Right lobe of liver (tissue), 6 donors: ENCODE data around the gene SULT1C3. TPM values are rescaled to one million over a fixed set of nuclear protein-coding genes. Genes with fewer than 3 reads are reported as not detected.

ENCODE experiments used
- ATAC-seq, 4 donors: fragments of 200-7000 bp; cut with Tn5 transposase; one replicate each; pipeline ENCODE4 v1.9.1; 2020; ENCODE audit warnings: mild to moderate bottlenecking in 4 of 4, moderate library complexity in 4 of 4
- DNase-seq, 3 donors: peaks; one replicate each; pipeline ENCODE4 v3.0.0-alpha.2; 2020
- H3K27ac ChIP-seq, 3 donors: fragments of 200-600 bp; one replicate each; pipeline ENCODE4 v1.8.0; 2022
- H3K27me3 ChIP-seq, 2 donors: fragments of 200-600 bp; one replicate each; pipeline ENCODE4 v1.8.0; 2022
- H3K36me3 ChIP-seq, 4 donors: fragments of 200-600 bp; sonication (generic) in 1 of 4; one replicate each; pipeline versions ENCODE4 v1.5.1 to v1.8.0; 2017 to 2022; ENCODE audit warnings: control low read depth in 1 of 4
- H3K4me1 ChIP-seq, 4 donors: fragments of 200-600 bp; sonication (generic) in 1 of 4; one replicate each; pipeline versions ENCODE4 v1.5.1 to v1.8.0; 2017 to 2022; ENCODE audit warnings: control low read depth in 1 of 4
- H3K4me3 ChIP-seq, 3 donors: fragments of 200-600 bp; one replicate each; pipeline ENCODE4 v1.8.0; 2022
- H3K9me3 ChIP-seq, 4 donors: fragments of 200-600 bp; sonication (generic) in 1 of 4; one replicate each; pipeline versions ENCODE4 v1.5.1 to v1.8.0; 2017 to 2022; ENCODE audit warnings: control low read depth in 1 of 4
- CTCF ChIP-seq, 4 donors: fragments of 200-600 bp in 3 of 4; fragments of 450-650 bp in 1 of 4; IDR thresholded peaks; one replicate each; pipeline versions ENCODE4 v1.5.1 to v1.8.0; 2016 to 2022; ENCODE audit warnings: antibody characterized with exemption in 4 of 4, mild to moderate bottlenecking in 2 of 4
- POLR2A ChIP-seq: fragments of 450-650 bp; IDR thresholded peaks from one replicate; pipeline ENCODE4 v1.6.1; 2017; ENCODE audit warnings: antibody characterized with exemption, mild to moderate bottlenecking
- WGBS: methylation state at CpG from one replicate; pipeline ENCODE4 v1.1.6; 2018; ENCODE audit warnings: low coverage, low lambda C conversion rate; ENCODE audit not compliant: insufficient coverage; ENCODE audit errors: missing lambda C conversion rate; 5-methylcytosine and 5-hydroxymethylcytosine counted together
- intact Hi-C, 2 donors: fragments of 100-400 bp; cut with DNase I; formaldehyde crosslinking; loops; one replicate each; pipeline versions ENCODE4 v1.11.2 to v1.14.1; 2022
- long read RNA-seq: library from polyadenylated mRNA; unstranded; transcript quantifications from one replicate; pipeline ENCODE4 v2.0.0, GENCODE V29; 2019
- total RNA-seq, 6 experiments: library from RNA; depleted of rRNA in 2 of 6; stranded (reverse); fragments of >200 nt in 2 of 6; fragmentation: NEBNext Ultra II Directional in 3 of 6; extraction: Animal tissue kit (Norgen Biotek cat#: 25700) in 3 of 6; gene quantifications; one replicate each; pipeline versions ENCODE4 v1.1.0 to v1.2.4, GENCODE V29; 2016 to 2023
- donor health status: DM: no; HTN: yes; CAD: no.
- donor health status: DM: no; HTN: no; CAD: no.
- donor health status: DM: no; HTN: no; CAD: no.
- donor health status: DM: no; HTN: yes; CAD: no.
- donor health status: DM: no; HTN: yes; CAD: no.

Gene SULT1C3
- not detected for total RNA-seq
- long read RNA-seq, result 0 reads

GRCh38 chr2:108239786-108240185 is at the start of gene SULT1C3:
SULT1C3 (plus strand) TSS chr2:108239968; CDS start chr2:108247195, 7,227 bp downstream.
- Histone ChIP-seq H3K27me3 (no peaks in the 10 kb centered on the region), H3K36me3 (no peaks in the 10 kb centered on the region), H3K4me3 (no peak within 1 kb of the TSS), H3K27ac (no peak within 1 kb of the TSS), H3K4me1 (peaks cover 0 to 8% (median 0%) of the 10 kb centered on the region in 4 donors), H3K9me3 (no peaks in the 10 kb centered on the region)
- intact Hi-C loops, result no loop called here
- 46% methylated on average over 2 of the region's 2 CpGs for WGBS
- DNase-seq (no peak), ATAC-seq (no peak)
- TF ChIP-seq CTCF (IDR thresholded peaks at IDR 0.05) (no peak), POLR2A (no peak)

GRCh38 chr2:108193251-108193650 is 46.5 kb upstream of the SULT1C3 start:
- intact Hi-C loops, result no loop called here
- Histone ChIP-seq H3K4me1 (no peaks in the 10 kb centered on the region), H3K27me3 (no peaks in the 10 kb centered on the region), H3K36me3 (no peaks in the 10 kb centered on the region), H3K27ac (no peak overlapping the region), H3K9me3 (no peaks in the 10 kb centered on the region), H3K4me3 (no peak overlapping the region)
- ATAC-seq (no peak), DNase-seq (no peak)
- WGBS, result 47% methylated on average over 3 of the region's 3 CpGs
- no peak for TF ChIP-seq POLR2A
- TF ChIP-seq CTCF (IDR thresholded peaks at IDR 0.05), result no peak

GRCh38 chr2:108194409-108195132 is 45.2 kb upstream of the SULT1C3 start:
- no peak for TF ChIP-seq POLR2A
- peak; percentile 30 to 59 (median 52) for TF ChIP-seq CTCF (IDR thresholded peaks at IDR 0.05)
- 39% methylated on average over 7 of the region's 7 CpGs for WGBS
- no peaks in the 10 kb centered on the region for H3K36me3 ChIP-seq
- no peaks in the 10 kb centered on the region for H3K27me3 ChIP-seq
- no peaks in the 10 kb centered on the region for H3K9me3 ChIP-seq
- ATAC-seq (no peak), DNase-seq (no peak)
- intact Hi-C loops, result no loop called here
- no peak overlapping the region for H3K4me3 ChIP-seq
- no peaks in the 10 kb centered on the region for H3K4me1 ChIP-seq
- no peak overlapping the region for H3K27ac ChIP-seq

DNA sequence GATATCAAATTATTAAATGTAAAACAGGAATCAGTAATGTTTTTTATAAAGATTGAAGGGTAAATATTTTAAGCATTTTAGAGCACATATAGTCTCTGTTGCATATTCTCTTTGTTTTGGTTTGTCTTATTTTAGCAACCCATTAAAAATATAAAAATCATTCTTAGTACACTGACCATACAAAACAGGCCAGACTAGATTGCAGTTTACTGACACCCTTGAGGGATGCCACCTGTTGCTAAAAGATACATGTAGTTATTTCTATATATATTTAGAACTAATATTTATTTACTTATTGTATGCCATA is 44.7 kb upstream of the SULT1C3 start:
- no peak overlapping the region for H3K4me3 ChIP-seq
- no peaks in the 10 kb centered on the region for H3K27me3 ChIP-seq
- intact Hi-C loops, result no loop called here
- H3K27ac ChIP-seq, result no peak overlapping the region
- H3K36me3 ChIP-seq, result no peaks in the 10 kb centered on the region
- H3K4me1 ChIP-seq, result no peaks in the 10 kb centered on the region
- TF ChIP-seq CTCF (IDR thresholded peaks at IDR 0.05) (no peak), POLR2A (no peak)
- ATAC-seq, result no peak
- DNase-seq, result no peak
- no peaks in the 10 kb centered on the region for H3K9me3 ChIP-seq

DNA sequence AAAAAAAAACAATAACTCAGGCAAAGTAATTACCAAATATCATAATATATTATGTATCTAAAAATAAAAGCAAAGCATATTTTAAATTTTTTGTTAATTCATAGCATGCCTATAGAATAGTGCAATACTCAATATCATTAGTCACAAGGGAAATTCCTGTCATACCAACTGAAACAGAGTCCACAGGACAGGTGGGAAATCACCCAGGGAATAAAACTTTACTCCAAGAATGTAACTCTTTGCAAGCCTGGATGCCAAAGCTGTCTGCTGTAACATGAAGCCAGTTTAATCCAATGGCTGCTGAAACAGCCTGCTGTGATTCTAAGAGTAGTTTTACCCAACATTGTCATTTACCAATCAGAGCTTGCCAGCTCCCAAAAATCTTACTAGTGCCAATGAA is 40.0 kb upstream of the SULT1C3 start:
- no peaks in the 10 kb centered on the region for H3K36me3 ChIP-seq
- intact Hi-C loops, result no loop called here
- TF ChIP-seq POLR2A, result no peak
- TF ChIP-seq CTCF (IDR thresholded peaks at IDR 0.05), result no peak
- DNase-seq, result no peak
- no peak overlapping the region for H3K4me3 ChIP-seq
- no peaks in the 10 kb centered on the region for H3K9me3 ChIP-seq
- ATAC-seq, result no peak
- H3K4me1 ChIP-seq, result no peaks in the 10 kb centered on the region
- no peaks in the 10 kb centered on the region for H3K27me3 ChIP-seq
- H3K27ac ChIP-seq, result no peak overlapping the region
